Measurements from ENCODE around the gene RAB21.
A peak's percentile ranks its signal among the peaks of the same experiment; 100 is the strongest.
"Not testable (repeated sequence)": the region's sequence is repeated elsewhere in the genome, so short reads cannot be mapped to it uniquely, and the experiment has no call there.

RAB21 gene

GRCh38 chr12:71752891-71753290 lies 1.8 kb upstream of the RAB21 start:
- no peak for DNase-seq (ENCODE audit: low spot score)

- no peak for DNase-seq (ENCODE audit: low spot score)
Observed at GRCh38 chr12:71755146-71755892, 656 bp downstream of the RAB21 start.

DNA sequence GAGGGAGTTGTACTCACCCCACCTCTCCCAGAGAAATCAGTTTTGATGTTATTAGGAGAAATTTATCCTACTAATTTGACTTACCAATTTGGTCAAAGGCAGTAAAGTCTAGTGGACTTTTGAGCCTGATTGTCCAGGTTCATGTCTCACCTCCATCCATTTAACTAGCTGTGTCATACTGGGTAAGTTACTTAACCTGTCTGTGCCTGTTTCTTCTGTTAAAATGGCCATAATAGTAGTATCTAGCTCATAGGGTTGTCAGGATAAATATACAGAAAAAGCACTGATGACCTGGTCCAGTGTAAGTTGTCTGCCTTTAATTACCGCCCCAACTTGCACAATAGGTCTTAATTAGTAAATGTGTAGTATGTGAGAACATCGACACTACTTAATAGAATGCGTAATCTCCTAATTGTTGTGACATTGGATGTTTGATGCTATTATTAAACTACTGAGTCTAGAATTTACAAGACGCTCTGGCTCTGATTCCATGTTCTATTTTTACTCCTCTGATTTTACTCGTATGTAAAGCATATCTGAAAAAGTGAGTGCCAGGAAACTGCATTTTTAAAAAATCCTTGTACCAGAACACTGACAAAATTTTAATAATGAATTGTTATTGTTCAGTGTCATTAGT lies 1.5 kb downstream of the RAB21 start:
- DNase-seq (ENCODE audit: low spot score), result no peak

DNA sequence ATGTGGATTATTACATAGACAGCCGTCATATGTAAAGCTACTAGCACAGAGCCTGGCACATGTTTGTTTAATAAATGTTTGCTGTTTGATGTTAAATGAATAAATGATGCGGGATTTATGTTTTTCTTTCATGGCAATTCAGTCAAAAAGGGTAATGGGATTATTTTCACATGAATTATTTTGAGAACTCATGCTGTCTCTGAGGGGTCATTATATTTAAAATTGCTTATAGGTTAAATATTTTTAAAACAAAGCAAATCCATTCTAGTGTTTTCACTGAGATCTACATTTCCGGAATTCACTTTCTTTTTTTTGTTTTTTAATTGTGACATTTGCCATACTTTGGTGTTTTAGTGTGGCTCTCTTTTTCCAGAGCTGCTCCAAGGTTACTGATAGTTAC lies 5.3 kb downstream of the RAB21 start:
- DNase-seq (ENCODE audit: low spot score), result no peak

DNA sequence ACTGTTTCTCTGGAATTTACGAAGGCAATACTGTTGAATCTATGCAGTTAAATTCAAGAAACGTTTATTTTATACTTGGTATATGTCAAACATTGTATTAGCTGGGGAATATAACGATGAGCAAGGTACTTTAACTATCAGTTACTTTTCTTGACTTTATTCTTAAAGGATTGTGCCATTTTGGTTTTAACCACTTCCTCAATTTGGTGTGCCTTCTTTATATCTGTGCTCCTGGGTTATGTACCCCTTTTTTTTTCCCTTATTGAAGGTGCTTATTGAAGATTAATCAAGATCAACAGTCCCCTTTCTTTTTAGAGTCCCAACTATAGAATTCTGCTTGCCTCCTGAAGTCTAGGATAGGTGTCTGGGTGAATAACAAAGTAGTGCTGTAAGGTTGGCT lies 5.8 kb downstream of the RAB21 start:
- no peak for DNase-seq (ENCODE audit: low spot score)

- DNase-seq (ENCODE audit: low spot score), result not testable (repeated sequence)
Observed at GRCh38 chr12:71761354-71761753, 6.7 kb downstream of the RAB21 start.

GRCh38 chr12:71763677-71764379 lies 9.2 kb downstream of the RAB21 start:
- DNase-seq (ENCODE audit: low spot score), result no peak

DNA sequence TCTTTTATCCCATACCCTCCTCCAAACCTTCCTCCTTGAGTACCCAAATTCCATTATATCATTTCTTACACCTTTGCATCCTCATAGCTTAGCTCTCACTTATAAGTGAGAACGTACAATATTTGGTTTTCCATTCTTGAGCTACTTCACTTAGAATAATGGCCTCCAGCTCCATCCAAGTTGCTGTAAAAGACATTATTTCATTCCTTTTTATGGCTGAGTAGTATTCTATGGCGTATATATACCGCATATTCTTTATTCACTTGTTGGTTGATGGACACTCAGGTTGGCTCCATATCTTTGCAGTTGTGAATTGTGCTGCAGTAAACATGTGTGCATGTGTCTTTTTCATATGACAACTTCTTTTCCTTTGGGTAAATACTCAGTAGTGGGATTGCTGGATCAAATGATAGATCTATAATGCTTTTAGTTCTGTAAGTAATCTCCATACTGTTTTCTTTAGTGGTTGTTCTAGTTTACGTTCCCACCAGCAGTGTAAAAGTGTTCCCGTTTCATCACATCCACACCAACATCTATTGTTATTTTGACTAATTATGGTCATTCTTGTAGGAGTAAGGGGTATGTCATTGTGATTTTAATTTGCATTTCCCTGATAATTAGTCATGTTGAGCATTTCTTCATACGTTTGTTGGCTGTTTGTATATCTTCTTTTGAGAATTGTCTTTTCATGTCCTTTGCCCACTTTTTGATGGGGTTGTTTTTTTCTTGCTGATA lies 10.1 kb downstream of the RAB21 start:
- no peak for DNase-seq (ENCODE audit: low spot score)

GRCh38 chr12:71766202-71766601 lies 11.5 kb downstream of the RAB21 start:
- no peak for DNase-seq (ENCODE audit: low spot score)

DNA sequence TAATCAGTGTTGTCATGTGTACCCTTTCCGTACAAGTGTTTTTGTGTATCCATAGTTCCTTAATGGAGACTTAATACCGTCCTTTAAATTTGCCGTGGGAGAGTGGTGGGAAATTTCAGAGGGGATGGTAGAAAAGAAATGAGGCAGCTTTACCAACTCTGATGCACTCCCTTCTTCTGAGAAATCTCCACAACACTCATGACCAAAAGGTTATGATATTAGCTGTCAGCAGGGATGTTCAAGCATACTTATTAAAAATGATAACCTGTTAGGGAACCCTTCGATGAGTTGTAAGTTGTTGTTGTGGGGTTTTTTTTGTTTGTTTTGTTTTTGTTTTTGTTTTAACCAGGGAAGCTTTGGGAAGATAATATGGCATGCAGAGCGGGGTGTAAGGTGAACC lies 12.5 kb downstream of the RAB21 start:
- DNase-seq (ENCODE audit: low spot score), result no peak

DNA sequence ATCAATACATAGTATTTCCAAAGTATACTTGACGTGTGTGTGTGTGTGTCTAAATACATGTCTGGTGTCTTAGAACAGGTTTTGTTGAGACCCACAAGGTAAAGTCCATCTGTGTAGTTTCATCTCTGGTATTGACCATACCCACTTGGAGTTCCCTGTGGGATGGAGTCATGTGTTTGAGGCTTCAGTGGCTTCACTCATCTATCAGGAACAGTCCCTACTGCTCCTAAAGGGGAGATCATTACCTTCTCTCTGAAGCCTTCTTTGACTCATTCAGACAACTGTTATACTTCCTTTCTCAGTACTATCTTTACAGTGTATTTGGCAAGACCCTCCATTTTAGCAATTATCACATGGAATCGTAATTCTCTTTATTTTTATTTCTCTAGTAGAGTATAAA lies 14.2 kb downstream of the RAB21 start:
- no peak for DNase-seq (ENCODE audit: low spot score)

DNA sequence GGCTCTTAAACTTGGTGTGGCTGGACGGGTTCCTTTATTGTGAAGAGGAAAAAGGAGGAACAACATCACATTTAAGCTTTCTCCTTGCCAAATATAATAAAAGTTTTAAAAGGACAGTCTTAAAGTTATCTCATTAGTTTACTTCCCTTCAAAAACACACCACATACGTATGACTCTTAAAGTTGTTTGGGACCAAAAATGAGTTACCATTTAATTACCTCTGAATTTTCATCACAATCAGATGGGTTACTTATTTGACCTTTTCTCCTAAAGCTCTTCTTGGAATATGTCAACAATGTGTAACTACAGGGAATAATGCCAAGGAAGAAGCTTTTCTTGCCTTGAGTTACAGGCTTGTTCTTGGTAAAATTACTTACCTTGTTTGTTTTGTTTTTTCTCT lies 16.4 kb downstream of the RAB21 start:
- DNase-seq (ENCODE audit: low spot score), result no peak

- DNase-seq (ENCODE audit: low spot score), result no peak
Observed at GRCh38 chr12:71772735-71773134, 18.1 kb downstream of the RAB21 start.

DNA sequence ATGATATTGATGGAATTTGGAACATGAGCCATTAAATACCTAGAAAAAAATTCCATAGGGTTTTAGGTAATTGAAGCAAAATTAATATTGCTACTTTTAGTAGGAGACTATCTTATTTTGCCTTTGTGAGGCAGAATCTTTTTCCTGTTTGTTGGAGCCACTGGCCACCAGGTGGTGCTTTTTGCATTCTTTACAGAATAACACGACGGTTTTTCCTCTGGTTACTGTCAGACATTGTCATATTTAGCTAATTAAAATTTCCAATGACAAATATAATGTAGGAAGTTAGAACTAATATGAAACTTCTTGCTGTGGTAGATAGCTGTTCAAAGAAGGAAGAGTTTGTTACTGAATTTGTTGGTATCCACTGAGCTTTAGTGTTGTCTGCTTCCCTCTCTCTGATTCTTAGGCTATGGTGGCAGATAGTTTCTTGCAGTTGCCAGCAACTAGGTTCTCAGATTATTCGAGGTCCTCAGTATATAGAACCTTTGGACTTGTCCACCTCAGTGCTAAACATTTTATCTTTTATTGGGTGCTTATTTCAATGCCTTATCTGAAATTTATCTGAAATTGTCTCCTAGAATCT lies 25.7 kb downstream of the RAB21 start:
- DNase-seq (ENCODE audit: low spot score), result peak; percentile 39

DNA sequence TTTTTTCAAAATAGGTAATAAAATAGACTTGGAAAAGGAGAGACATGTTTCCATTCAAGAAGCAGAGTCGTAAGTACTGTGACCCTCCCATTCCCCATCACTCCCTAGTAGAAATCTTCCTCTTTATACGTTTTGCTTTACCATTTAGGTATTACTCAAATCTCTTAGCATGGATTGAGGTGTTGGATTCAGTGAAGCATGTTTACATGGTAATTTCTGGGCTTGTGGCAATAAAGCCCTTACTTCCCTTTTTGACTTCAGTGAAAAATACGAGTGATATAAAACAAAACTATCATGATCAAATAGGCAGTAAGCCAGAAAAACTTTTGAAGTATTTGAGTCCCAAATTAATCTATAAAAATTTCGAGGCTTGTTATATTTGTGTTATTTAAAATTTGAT lies 27.4 kb downstream of the RAB21 start:
- no peak for DNase-seq (ENCODE audit: low spot score)

- DNase-seq (ENCODE audit: low spot score), result no peak
Observed at GRCh38 chr12:71786829-71787228, 32.2 kb downstream of the RAB21 start.

- DNase-seq (ENCODE audit: low spot score), result no peak
Observed at GRCh38 chr12:71787580-71787979, 32.9 kb downstream of the RAB21 start.

DNA sequence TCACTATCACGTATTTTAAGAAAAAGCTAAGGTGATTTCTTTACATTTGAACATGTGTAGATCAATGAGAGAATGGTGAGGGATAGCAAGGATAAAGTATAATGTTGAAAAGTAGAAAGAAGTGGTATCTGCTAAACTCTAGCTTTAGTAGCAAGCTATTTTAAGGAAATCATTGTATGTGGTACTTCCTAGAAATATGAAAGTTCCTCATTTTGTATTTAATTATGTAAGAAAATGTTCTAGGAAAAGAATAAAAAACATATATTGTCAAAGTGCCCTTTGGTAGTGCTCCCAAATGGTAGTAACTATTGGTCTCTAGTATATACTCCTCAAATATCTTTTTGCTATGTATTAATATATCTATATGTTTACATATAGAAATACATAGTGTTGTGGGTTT lies 35.7 kb downstream of the RAB21 start:
- DNase-seq (ENCODE audit: low spot score), result no peak

- no peak for DNase-seq (ENCODE audit: low spot score)
Observed at GRCh38 chr12:71791473-71792150, 36.9 kb downstream of the RAB21 start.

DNA sequence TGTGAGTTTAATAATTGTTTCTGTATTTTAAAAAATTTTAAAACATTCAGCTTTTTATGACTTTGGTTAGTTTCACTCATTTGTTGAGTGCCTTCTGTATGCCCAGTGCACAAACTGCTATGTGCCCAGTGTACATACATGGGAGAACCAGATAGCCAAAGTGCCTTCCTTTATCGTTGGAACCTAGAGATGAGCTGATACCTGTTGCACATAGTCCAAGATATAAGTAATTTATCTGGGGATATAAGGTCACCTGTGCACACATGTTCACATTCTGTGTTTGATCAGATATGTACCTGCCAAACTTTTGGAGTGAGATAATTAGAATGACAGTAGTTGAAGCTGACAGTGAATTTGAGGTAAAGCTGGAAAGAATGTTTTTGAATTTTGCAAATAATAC lies 37.9 kb downstream of the RAB21 start:
- no peak for DNase-seq (ENCODE audit: low spot score)

DNA sequence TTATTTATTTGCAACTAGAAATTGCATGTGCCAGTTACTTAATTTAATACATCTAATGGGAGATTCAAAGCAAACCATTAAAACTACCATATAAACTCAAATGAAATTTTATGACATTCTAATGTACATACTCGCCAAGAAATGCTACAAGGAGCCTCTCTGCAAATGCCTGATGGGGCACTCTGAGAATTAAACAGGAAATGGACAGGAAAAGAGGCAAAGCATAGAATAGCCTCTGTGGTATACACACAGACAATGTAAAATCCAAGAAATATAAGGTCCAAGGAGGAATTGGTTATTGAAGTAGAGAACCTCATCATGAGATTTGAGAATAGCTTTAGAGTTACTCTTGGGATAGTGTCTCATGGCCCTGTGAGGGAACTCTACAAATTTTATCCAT lies 41.2 kb downstream of the RAB21 start:
- DNase-seq (ENCODE audit: low spot score), result no peak

DNA sequence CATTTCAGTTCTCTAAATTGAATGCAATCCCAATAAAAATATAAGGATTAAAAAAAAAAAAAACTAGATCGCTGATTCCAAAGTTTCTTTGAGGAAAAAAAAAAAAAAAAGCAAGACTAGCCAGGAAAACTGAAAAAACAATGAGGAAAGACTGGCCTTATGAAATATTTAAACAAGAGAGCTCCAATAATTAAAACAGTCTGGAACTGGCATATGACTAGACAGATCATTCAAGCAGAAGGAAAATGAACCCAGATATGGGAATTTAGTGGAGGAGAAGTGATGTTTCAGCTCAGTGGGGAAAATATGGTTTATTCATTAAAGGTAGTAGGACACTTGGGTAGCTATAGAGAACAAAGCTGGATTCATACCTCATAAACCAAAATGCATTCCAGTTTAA lies 42.9 kb downstream of the RAB21 start:
- no peak for DNase-seq (ENCODE audit: low spot score)

All from globus pallidus (tissue), 1 donor.